ENCODE data around the gene KDM4C.

KDM4C gene

DNA sequence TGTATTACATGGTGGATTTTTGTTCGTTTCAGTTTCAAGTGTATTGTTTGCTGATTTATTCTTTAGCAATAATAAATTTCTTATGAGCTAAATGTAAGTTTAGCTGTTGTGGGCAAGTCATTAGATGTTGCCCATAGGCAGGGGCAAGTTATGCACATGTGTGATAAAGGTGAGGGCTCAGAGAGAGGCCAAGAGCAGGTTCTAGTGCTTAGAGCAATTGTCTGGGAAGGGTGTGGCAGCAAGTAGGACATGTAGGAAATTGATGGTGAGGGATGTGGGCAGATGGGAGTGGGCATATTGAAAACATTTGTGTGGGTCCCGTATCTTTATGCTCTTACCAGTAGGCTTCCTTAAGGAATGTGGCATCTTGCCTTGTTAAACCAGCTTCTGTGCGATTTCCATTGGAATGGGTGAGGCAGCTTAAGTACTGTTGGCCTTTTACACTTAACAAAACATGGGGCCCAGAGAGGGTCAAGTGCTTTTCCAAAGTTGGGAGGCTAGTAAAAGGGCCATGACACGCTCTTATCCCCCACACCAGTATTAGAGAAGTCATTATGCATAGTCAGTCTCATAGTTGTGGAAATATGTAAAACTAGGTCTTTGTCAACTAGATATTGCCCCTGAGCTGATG, 60.6 kb downstream of the KDM4C start:
- no peaks in the 10 kb centered on the region for H3K79me2 ChIP-seq (ENCODE audit: insufficient read depth, low read length)
- H3K27ac ChIP-seq (ENCODE audit: low read length) = no peak overlapping the region
- TF ChIP-seq, protein P1, sequence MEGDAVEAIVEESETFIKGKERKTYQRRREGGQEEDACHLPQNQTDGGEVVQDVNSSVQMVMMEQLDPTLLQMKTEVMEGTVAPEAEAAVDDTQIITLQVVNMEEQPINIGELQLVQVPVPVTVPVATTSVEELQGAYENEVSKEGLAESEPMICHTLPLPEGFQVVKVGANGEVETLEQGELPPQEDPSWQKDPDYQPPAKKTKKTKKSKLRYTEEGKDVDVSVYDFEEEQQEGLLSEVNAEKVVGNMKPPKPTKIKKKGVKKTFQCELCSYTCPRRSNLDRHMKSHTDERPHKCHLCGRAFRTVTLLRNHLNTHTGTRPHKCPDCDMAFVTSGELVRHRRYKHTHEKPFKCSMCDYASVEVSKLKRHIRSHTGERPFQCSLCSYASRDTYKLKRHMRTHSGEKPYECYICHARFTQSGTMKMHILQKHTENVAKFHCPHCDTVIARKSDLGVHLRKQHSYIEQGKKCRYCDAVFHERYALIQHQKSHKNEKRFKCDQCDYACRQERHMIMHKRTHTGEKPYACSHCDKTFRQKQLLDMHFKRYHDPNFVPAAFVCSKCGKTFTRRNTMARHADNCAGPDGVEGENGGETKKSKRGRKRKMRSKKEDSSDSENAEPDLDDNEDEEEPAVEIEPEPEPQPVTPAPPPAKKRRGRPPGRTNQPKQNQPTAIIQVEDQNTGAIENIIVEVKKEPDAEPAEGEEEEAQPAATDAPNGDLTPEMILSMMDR (IDR thresholded peaks at IDR 0.05; ENCODE audit: borderline replicate concordance, extremely low read depth, low read length, poor library complexity, severe bottlenecking) = no peak
- no peak for TF ChIP-seq EZH2 (IDR thresholded peaks at IDR 0.05; ENCODE audit: borderline replicate concordance, low read depth, low read length, severe bottlenecking)
- no peaks in the 10 kb centered on the region for H3K4me1 ChIP-seq (ENCODE audit: insufficient read depth, low read length)
- no peak overlapping the region for H2AFZ ChIP-seq (ENCODE audit: low read depth, low read length)
- H3K4me2 ChIP-seq (ENCODE audit: insufficient read depth, low read length) = no peak overlapping the region
- no peak overlapping the region for H3K9ac ChIP-seq (ENCODE audit: low read depth, low read length)
- no peak for ATAC-seq (ENCODE audit: insufficient read depth, low read depth)
- H4K20me1 ChIP-seq (ENCODE audit: insufficient read depth, low read length) = no peaks in the 10 kb centered on the region
- no peaks in the 10 kb centered on the region for H3K9me3 ChIP-seq (ENCODE audit: insufficient read depth, low read length, severe bottlenecking)
- H3K27me3 ChIP-seq (ENCODE audit: insufficient read depth, low read length, poor library complexity) = no peaks in the 10 kb centered on the region
- H3K36me3 ChIP-seq (ENCODE audit: insufficient read depth, low read length) = peaks cover 19% of the 10 kb centered on the region
- no peak overlapping the region for H3K4me3 ChIP-seq (ENCODE audit: low read depth in 1 of 2, low read length in 2 of 2)
- no peak for DNase-seq

DNA sequence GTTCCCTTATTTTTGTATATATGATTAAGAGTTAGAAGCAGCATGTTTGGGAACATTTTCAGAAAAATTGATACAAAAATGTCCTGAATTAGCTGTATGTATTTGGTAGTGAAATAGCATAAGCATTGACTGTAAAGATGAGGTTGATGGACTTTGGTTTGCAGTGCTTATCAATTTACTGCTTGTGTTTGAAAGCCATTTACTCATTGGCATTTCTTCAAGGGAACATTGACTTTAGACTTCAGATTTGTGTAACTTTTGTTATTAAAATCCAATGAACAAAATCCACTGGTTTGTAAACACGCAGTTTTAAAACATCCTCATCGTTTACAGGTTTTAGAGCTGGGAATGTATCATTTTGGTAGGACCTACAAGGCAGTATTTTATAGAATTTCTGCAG, 61.3 kb downstream of the KDM4C start:
- H3K79me2 ChIP-seq (ENCODE audit: insufficient read depth, low read length) = no peaks in the 10 kb centered on the region
- no peak overlapping the region for H3K27ac ChIP-seq (ENCODE audit: low read length)
- TF ChIP-seq EZH2 (IDR thresholded peaks at IDR 0.05; ENCODE audit: borderline replicate concordance, low read depth, low read length, severe bottlenecking) = no peak
- TF ChIP-seq, protein P1 (IDR thresholded peaks at IDR 0.05; ENCODE audit: borderline replicate concordance, extremely low read depth, low read length, poor library complexity, severe bottlenecking) = no peak
- H3K36me3 ChIP-seq (ENCODE audit: insufficient read depth, low read length) = peaks cover 22% of the 10 kb centered on the region
- no peak overlapping the region for H3K9ac ChIP-seq (ENCODE audit: low read depth, low read length)
- no peak for DNase-seq
- no peaks in the 10 kb centered on the region for H4K20me1 ChIP-seq (ENCODE audit: insufficient read depth, low read length)
- H2AFZ ChIP-seq (ENCODE audit: low read depth, low read length) = no peak overlapping the region
- H3K9me3 ChIP-seq (ENCODE audit: insufficient read depth, low read length, severe bottlenecking) = no peaks in the 10 kb centered on the region
- H3K27me3 ChIP-seq (ENCODE audit: insufficient read depth, low read length, poor library complexity) = no peaks in the 10 kb centered on the region
- no peak overlapping the region for H3K4me2 ChIP-seq (ENCODE audit: insufficient read depth, low read length)
- no peak overlapping the region for H3K4me3 ChIP-seq (ENCODE audit: low read depth in 1 of 2, low read length in 2 of 2)
- no peaks in the 10 kb centered on the region for H3K4me1 ChIP-seq (ENCODE audit: insufficient read depth, low read length)
- no peak for ATAC-seq (ENCODE audit: insufficient read depth, low read depth)

DNA sequence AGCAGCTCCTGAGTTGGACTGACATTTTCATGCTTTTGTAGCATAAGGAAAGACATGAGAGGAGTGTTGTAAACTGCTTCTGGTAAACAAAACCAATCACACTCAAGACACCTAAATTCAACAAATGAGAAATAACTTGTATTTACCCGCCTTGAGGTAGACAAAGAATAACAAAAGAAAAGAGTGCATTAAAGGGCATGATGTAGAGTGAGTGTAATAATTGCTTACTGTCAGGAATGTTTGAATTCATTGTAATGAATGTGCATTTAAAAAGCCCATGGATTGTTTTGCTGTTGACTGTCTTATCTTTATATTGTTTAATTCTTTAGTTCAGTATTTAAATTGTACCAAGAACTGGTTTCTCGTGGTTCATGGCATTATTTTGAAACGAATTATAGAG, 61.8 kb downstream of the KDM4C start:
- H3K4me2 ChIP-seq (ENCODE audit: insufficient read depth, low read length) = no peak overlapping the region
- ATAC-seq (ENCODE audit: insufficient read depth, low read depth) (no peak), DNase-seq (no peak)
- no peak overlapping the region for H3K4me3 ChIP-seq (ENCODE audit: low read depth in 1 of 2, low read length in 2 of 2)
- H2AFZ ChIP-seq (ENCODE audit: low read depth, low read length) = no peak overlapping the region
- TF ChIP-seq, protein P1 (IDR thresholded peaks at IDR 0.05; ENCODE audit: borderline replicate concordance, extremely low read depth, low read length, poor library complexity, severe bottlenecking) = no peak
- TF ChIP-seq EZH2 (IDR thresholded peaks at IDR 0.05; ENCODE audit: borderline replicate concordance, low read depth, low read length, severe bottlenecking) = no peak
- H3K9ac ChIP-seq (ENCODE audit: low read depth, low read length) = no peak overlapping the region
- no peaks in the 10 kb centered on the region for H3K79me2 ChIP-seq (ENCODE audit: insufficient read depth, low read length)
- no peaks in the 10 kb centered on the region for H4K20me1 ChIP-seq (ENCODE audit: insufficient read depth, low read length)
- no peaks in the 10 kb centered on the region for H3K27me3 ChIP-seq (ENCODE audit: insufficient read depth, low read length, poor library complexity)
- H3K4me1 ChIP-seq (ENCODE audit: insufficient read depth, low read length) = no peaks in the 10 kb centered on the region
- H3K9me3 ChIP-seq (ENCODE audit: insufficient read depth, low read length, severe bottlenecking) = no peaks in the 10 kb centered on the region
- H3K36me3 ChIP-seq (ENCODE audit: insufficient read depth, low read length) = peaks cover 22% of the 10 kb centered on the region
- no peak overlapping the region for H3K27ac ChIP-seq (ENCODE audit: low read length)

All from DND-41 (cell line).